Endothelial cell of umbilical vein (primary cell): ENCODE results near the gene SMIM31. TPM values are rescaled to one million over a fixed set of nuclear protein-coding genes. Genes with fewer than 3 reads are reported as not detected.

Source experiments
- BruUV-seq: library from RNA; stranded (reverse); fragments of 400-500 nt; replicated peaks from 2 replicates; lab custom pipeline; 2021; lab: Mats Ljungman, UMichigan
- CTCF ChIA-PET: fragments of 300-600, 350-600 bp; sonication (Branson Sonifier 250); formaldehyde crosslinking; loops from one replicate; lab custom pipeline; 2021; ENCODE audit warnings: antibody characterized with exemption, inconsistent platforms; lab: Charles Lee
- POLR2A ChIA-PET: fragments of 300-600, 350-600 bp; sonication (Branson Sonifier 250); formaldehyde crosslinking; loops from one replicate; lab custom pipeline; 2021; ENCODE audit warnings: antibody characterized with exemption, inconsistent platforms; lab: Charles Lee
- DNase-seq: peaks from one replicate; pipeline ENCODE4 v3.0.0-alpha.2; 2011; ENCODE audit warnings: low read depth, low spot score
- FAIRE-seq: peaks from 2 replicates; lab custom pipeline; 2011; peaks lifted over from hg19 to GRCh38; lab: Jason Lieb, UNC
- H2AFZ ChIP-seq: 2 replicates; pipeline ENCODE4 v1.6.0; 2012; ENCODE audit warnings: low read depth, low read length, control low read depth, inconsistent platforms
- H3K27ac ChIP-seq: 2 replicates; pipeline ENCODE4 v1.5.1; 2011; ENCODE audit warnings: low read depth, mild to moderate bottlenecking, control low read depth, low read length, moderate library complexity; ENCODE audit not compliant: insufficient read depth
- H3K27me3 ChIP-seq, 2 experiments: 2 replicates each; pipeline versions ENCODE4 v1.6.0 to v1.6.1; 2011; ENCODE audit warnings: low read length in 2 of 2, mixed read lengths in 1 of 2; ENCODE audit not compliant: control insufficient read depth in 2 of 2, insufficient read depth in 2 of 2
- H3K36me3 ChIP-seq, 2 experiments: 2 replicates in 1 of 2; 3 replicates in 1 of 2; pipeline ENCODE4 v1.5.1; 2011; ENCODE audit warnings: low read length in 2 of 2, mild to moderate bottlenecking in 1 of 2, moderate library complexity in 1 of 2; ENCODE audit not compliant: control insufficient read depth in 2 of 2, insufficient read depth in 2 of 2; ENCODE audit errors: extremely low read depth in 1 of 2
- H3K4me1 ChIP-seq: 3 replicates; pipeline ENCODE4 v1.5.1; 2011; ENCODE audit warnings: mild to moderate bottlenecking, low read length; ENCODE audit not compliant: control insufficient read depth, insufficient read depth; ENCODE audit errors: extremely low read depth
- H3K4me2 ChIP-seq: 2 replicates; pipeline ENCODE4 v1.6.1; 2011; ENCODE audit warnings: low read length, control low read depth, mixed read lengths; ENCODE audit not compliant: insufficient read depth
- H3K4me3 ChIP-seq, 3 experiments: fragments of 200-600 bp in 1 of 3; sonication (generic), shearing (Covaris generic) in 1 of 3; replicated peaks in 1 of 3; 2 replicates each; pipeline ENCODE4 v1.5.1; 2011 to 2016; ENCODE audit warnings: control low read depth in 3 of 3, low read length in 3 of 3, mild to moderate bottlenecking in 2 of 3, inconsistent platforms in 1 of 3, low read depth in 1 of 3, moderate library complexity in 1 of 3; ENCODE audit not compliant: insufficient read depth in 1 of 3
- H3K79me2 ChIP-seq: 2 replicates; pipeline ENCODE4 v1.6.0; 2012; ENCODE audit warnings: low read length, inconsistent platforms; ENCODE audit not compliant: control insufficient read depth, insufficient read depth
- H3K9ac ChIP-seq: replicated peaks from 2 replicates; pipeline ENCODE3; 2011; ENCODE audit warnings: low read length, control low read depth; ENCODE audit not compliant: insufficient read depth; ENCODE audit errors: extremely low read depth
- H3K9me1 ChIP-seq: replicated peaks from 3 replicates; pipeline ENCODE4 v1.6.0; 2011; ENCODE audit warnings: mild to moderate bottlenecking, low read length; ENCODE audit not compliant: control insufficient read depth, insufficient read depth; ENCODE audit errors: extremely low read depth
- H3K9me3 ChIP-seq: replicated peaks from 2 replicates; pipeline ENCODE4 v1.5.1; 2012; ENCODE audit warnings: low read length, inconsistent platforms; ENCODE audit not compliant: control insufficient read depth, insufficient read depth
- H4K20me1 ChIP-seq: replicated peaks from 2 replicates; pipeline ENCODE3; 2011; ENCODE audit warnings: mild to moderate bottlenecking, low read length; ENCODE audit not compliant: control insufficient read depth, insufficient read depth; ENCODE audit errors: extremely low read depth
- EZH2 ChIP-seq: IDR thresholded peaks from 2 replicates; pipeline ENCODE4 v1.6.1; 2012; ENCODE audit warnings: borderline replicate concordance, low read depth, mild to moderate bottlenecking, moderate library complexity, low read length, inconsistent platforms; ENCODE audit not compliant: severe bottlenecking
- FOS ChIP-seq: IDR thresholded peaks from 2 replicates; pipeline ENCODE4 v1.6.1; 2011; ENCODE audit warnings: mild to moderate bottlenecking, low read length, moderate library complexity, borderline replicate concordance; ENCODE audit not compliant: insufficient read depth
- GATA2 ChIP-seq: IDR thresholded peaks from 2 replicates; pipeline ENCODE4 v1.7.0; 2011; ENCODE audit warnings: low read depth, mild to moderate bottlenecking, moderate library complexity, mixed read lengths, low read length; ENCODE audit not compliant: insufficient read length, insufficient read depth
- JUN ChIP-seq: IDR thresholded peaks from 2 replicates; pipeline ENCODE4 v1.6.1; 2011; ENCODE audit warnings: borderline replicate concordance, low read depth; ENCODE audit not compliant: insufficient read length, insufficient read depth
- MYC ChIP-seq: IDR thresholded peaks from one replicate; pipeline ENCODE4 v1.6.1; 2011; ENCODE audit warnings: mild to moderate bottlenecking, low read depth, low read length
- POLR2A ChIP-seq: IDR thresholded peaks from 2 replicates; pipeline ENCODE4 v1.6.1; 2012; ENCODE audit warnings: low read depth, mild to moderate bottlenecking, control low read depth, low read length
- POLR2AphosphoS5 ChIP-seq: IDR thresholded peaks from 2 replicates; pipeline ENCODE4 v1.6.1; 2012; ENCODE audit warnings: low read depth, mild to moderate bottlenecking, control low read depth, low read length, moderate library complexity; ENCODE audit not compliant: insufficient read depth
- dilution Hi-C: fragments of 300-500 bp; cut with MboI; formaldehyde crosslinking; loops from one replicate; pipeline ENCODE4 v1.15.0; 2019; ENCODE audit warnings: low sequenced_read_pairs; ENCODE audit not compliant: extremely low pct_ligation_motif_present
- intact Hi-C: fragments of 100-400 bp; cut with micrococcal nuclease; formaldehyde crosslinking; loops from one replicate; pipeline ENCODE4 v1.10.0; 2022
- polyA plus RNA-seq, 4 experiments: library from polyadenylated mRNA; depleted of rRNA in 3 of 4; stranded (reverse) in 3 of 4; unstranded in 1 of 4; fragments of >200 nt; gene quantifications; 2 replicates each; pipeline versions ENCODE4 v1.2.1 to v1.2.3, GENCODE V29; 2011 to 2012; ENCODE audit warnings: missing spikeins in 1 of 4
- total RNA-seq: library from RNA; stranded (reverse); gene quantifications from 2 replicates; pipeline ENCODE4 v1.2.3, GENCODE V29; 2021
- TF ChIP-seq, protein P1 (sequence below), 2 donors: IDR thresholded peaks; 1 replicate in 1 of 2; 2 replicates in 1 of 2; pipeline ENCODE4 v1.5.1; 2011; ENCODE audit warnings: low read length in 2 of 2, mild to moderate bottlenecking in 2 of 2, moderate library complexity in 2 of 2, control low read depth in 1 of 2, inconsistent platforms in 1 of 2, low read depth in 1 of 2; ENCODE audit not compliant: insufficient read depth in 1 of 2; ENCODE audit errors: extremely low read depth in 1 of 2
- TF ChIP-seq, protein P2 (sequence below): IDR thresholded peaks from 2 replicates; pipeline ENCODE4 v1.6.1; 2011; ENCODE audit not compliant: insufficient read depth, insufficient read length

Gene SMIM31
- total and polyA plus RNA-seq, 2 donors (not counting 3 experiments of a cell fraction or from before 2014, with no cell fraction given) = not detected

- ChIA-PET POLR2A (no interaction called here), CTCF (no interaction called here)
- H3K9ac ChIP-seq = no peak overlapping the region
- H3K27ac ChIP-seq = no peak overlapping the region
- dilution Hi-C loops = no loop called here
- H3K4me3 ChIP-seq = no peak overlapping the region
- intact Hi-C loops = no loop called here
- H3K9me3 ChIP-seq = no peaks in the 10 kb centered on the region
- no peaks in the 10 kb centered on the region for H3K36me3 ChIP-seq
- H3K27me3 ChIP-seq = no peaks in the 10 kb centered on the region
- H3K4me1 ChIP-seq = no peaks in the 10 kb centered on the region
- no peak overlapping the region for H3K4me2 ChIP-seq
- no peak overlapping the region for H2AFZ ChIP-seq
- DNase-seq (no peak), FAIRE-seq (no peak)
- no peaks in the 10 kb centered on the region for H4K20me1 ChIP-seq
- H3K9me1 ChIP-seq = no peaks in the 10 kb centered on the region
- TF ChIP-seq, protein P1, sequence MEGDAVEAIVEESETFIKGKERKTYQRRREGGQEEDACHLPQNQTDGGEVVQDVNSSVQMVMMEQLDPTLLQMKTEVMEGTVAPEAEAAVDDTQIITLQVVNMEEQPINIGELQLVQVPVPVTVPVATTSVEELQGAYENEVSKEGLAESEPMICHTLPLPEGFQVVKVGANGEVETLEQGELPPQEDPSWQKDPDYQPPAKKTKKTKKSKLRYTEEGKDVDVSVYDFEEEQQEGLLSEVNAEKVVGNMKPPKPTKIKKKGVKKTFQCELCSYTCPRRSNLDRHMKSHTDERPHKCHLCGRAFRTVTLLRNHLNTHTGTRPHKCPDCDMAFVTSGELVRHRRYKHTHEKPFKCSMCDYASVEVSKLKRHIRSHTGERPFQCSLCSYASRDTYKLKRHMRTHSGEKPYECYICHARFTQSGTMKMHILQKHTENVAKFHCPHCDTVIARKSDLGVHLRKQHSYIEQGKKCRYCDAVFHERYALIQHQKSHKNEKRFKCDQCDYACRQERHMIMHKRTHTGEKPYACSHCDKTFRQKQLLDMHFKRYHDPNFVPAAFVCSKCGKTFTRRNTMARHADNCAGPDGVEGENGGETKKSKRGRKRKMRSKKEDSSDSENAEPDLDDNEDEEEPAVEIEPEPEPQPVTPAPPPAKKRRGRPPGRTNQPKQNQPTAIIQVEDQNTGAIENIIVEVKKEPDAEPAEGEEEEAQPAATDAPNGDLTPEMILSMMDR (IDR thresholded peaks at IDR 0.05; ENCODE audit: extremely low read depth in 1 of 2, insufficient read depth in 1 of 2, low read depth in 1 of 2, low read length in 2 of 2) = no peak
- TF ChIP-seq EZH2 = no peak
- no peak for TF ChIP-seq FOS
- TF ChIP-seq MYC = no peak
- TF ChIP-seq, protein P2, sequence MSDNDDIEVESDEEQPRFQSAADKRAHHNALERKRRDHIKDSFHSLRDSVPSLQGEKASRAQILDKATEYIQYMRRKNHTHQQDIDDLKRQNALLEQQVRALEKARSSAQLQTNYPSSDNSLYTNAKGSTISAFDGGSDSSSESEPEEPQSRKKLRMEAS = no peak
- no peak for TF ChIP-seq JUN
- TF ChIP-seq POLR2AphosphoS5 = no peak
- no peak for TF ChIP-seq GATA2
- TF ChIP-seq POLR2A = no peak
- no TSS peak for BruUV-seq
- no peaks in the 10 kb centered on the region for H3K79me2 ChIP-seq
Measured at GRCh38 chr4:164790249-164790648, 36.3 kb downstream of the SMIM31 start.
